Mesenchymal stem cell (in vitro differentiated cells and primary cell): ENCODE results near the gene SLC23A2.
A peak's percentile ranks its signal among the peaks of the same experiment; 100 is the strongest.

Experiments
- DNase-seq: peaks from one replicate; pipeline ENCODE4 v3.0.0-alpha.2; 2013
- H2AFZ ChIP-seq: one replicate; pipeline ENCODE4 v1.6.1; 2013; ENCODE audit warnings: low read depth, mild to moderate bottlenecking, control low read depth, inconsistent platforms, low read length, moderate library complexity
- H2AK5ac ChIP-seq: 2 replicates; pipeline ENCODE4 v1.6.1; 2013; ENCODE audit warnings: low read length, moderate library complexity, mild to moderate bottlenecking, inconsistent platforms; ENCODE audit not compliant: severe bottlenecking
- H2BK120ac ChIP-seq: one replicate; pipeline ENCODE4 v1.6.1; 2013; ENCODE audit warnings: low read depth, mild to moderate bottlenecking, inconsistent platforms, low read length, moderate library complexity
- H2BK12ac ChIP-seq, 2 experiments: one replicate each; pipeline ENCODE4 v1.6.1; 2013; ENCODE audit warnings: inconsistent platforms in 2 of 2, low read length in 2 of 2, mild to moderate bottlenecking in 2 of 2, moderate library complexity in 2 of 2, control low read depth in 1 of 2
- H2BK15ac ChIP-seq: one replicate; pipeline ENCODE4 v1.6.1; 2013; ENCODE audit warnings: mild to moderate bottlenecking, low read depth, inconsistent platforms; ENCODE audit not compliant: poor library complexity, severe bottlenecking
- H2BK5ac ChIP-seq: 2 replicates; pipeline ENCODE4 v1.6.1; 2013; ENCODE audit warnings: low read depth, mild to moderate bottlenecking, low read length, control low read depth, inconsistent platforms; ENCODE audit not compliant: poor library complexity, severe bottlenecking
- H3K14ac ChIP-seq, 2 experiments: one replicate each; pipeline ENCODE4 v1.6.1; 2013; ENCODE audit warnings: inconsistent platforms in 2 of 2, low read length in 2 of 2, control low read depth in 1 of 2, mild to moderate bottlenecking in 1 of 2, moderate library complexity in 1 of 2
- H3K18ac ChIP-seq, 2 experiments: one replicate each; pipeline ENCODE4 v1.6.1; 2013; ENCODE audit warnings: inconsistent platforms in 2 of 2, low read length in 2 of 2, control low read depth in 1 of 2, low read depth in 1 of 2, mild to moderate bottlenecking in 1 of 2
- H3K23ac ChIP-seq, 2 experiments: one replicate each; pipeline ENCODE4 v1.6.1; 2013; ENCODE audit warnings: inconsistent platforms in 2 of 2, low read length in 2 of 2, mild to moderate bottlenecking in 2 of 2, moderate library complexity in 2 of 2, control low read depth in 1 of 2
- H3K27ac ChIP-seq: 2 replicates; pipeline ENCODE4 v1.5.1; 2013; ENCODE audit warnings: mild to moderate bottlenecking, moderate library complexity, low read length, control low read depth, inconsistent platforms; ENCODE audit not compliant: poor library complexity, severe bottlenecking
- H3K27me3 ChIP-seq, 2 experiments: 2 replicates each; pipeline versions ENCODE4 v1.6.1 to v1.7.0; 2013; ENCODE audit warnings: low read length in 2 of 2, mild to moderate bottlenecking in 2 of 2, moderate library complexity in 2 of 2, control low read depth in 1 of 2, inconsistent platforms in 1 of 2; ENCODE audit not compliant: control insufficient read depth in 1 of 2, insufficient read depth in 1 of 2
- H3K36me3 ChIP-seq, 2 experiments: 2 replicates each; pipeline versions ENCODE4 v1.6.1 to v1.7.0; 2013; ENCODE audit warnings: low read length in 2 of 2, control low read depth in 1 of 2, inconsistent platforms in 1 of 2, low read depth in 1 of 2, mild to moderate bottlenecking in 1 of 2; ENCODE audit not compliant: insufficient read depth in 2 of 2, control insufficient read depth in 1 of 2
- H3K4ac ChIP-seq, 2 experiments: one replicate each; pipeline ENCODE4 v1.6.1; 2013; ENCODE audit warnings: inconsistent platforms in 2 of 2, low read length in 2 of 2, mild to moderate bottlenecking in 2 of 2, moderate library complexity in 2 of 2, control low read depth in 1 of 2, low read depth in 1 of 2
- H3K4me1 ChIP-seq: 2 replicates; pipeline ENCODE4 v1.6.1; 2013; ENCODE audit warnings: low read depth, low read length, control low read depth; ENCODE audit not compliant: control insufficient read depth, insufficient read depth
- H3K4me2 ChIP-seq: 2 replicates; pipeline ENCODE4 v1.6.1; 2013; ENCODE audit warnings: low read length, mild to moderate bottlenecking, inconsistent platforms; ENCODE audit not compliant: poor library complexity, severe bottlenecking
- H3K4me3 ChIP-seq, 2 experiments: 2 replicates each; pipeline versions ENCODE4 v1.5.1 to v1.7.0; 2013; ENCODE audit warnings: low read length in 2 of 2, mild to moderate bottlenecking in 2 of 2, control low read depth in 1 of 2, low read depth in 1 of 2; ENCODE audit not compliant: insufficient read depth in 1 of 2
- H3K79me1 ChIP-seq: replicated peaks from 2 replicates; pipeline ENCODE4 v1.6.1; 2013; ENCODE audit warnings: mild to moderate bottlenecking, control low read depth, low read length, inconsistent platforms; ENCODE audit not compliant: poor library complexity, severe bottlenecking
- H3K9ac ChIP-seq: 2 replicates; pipeline ENCODE4 v1.7.0; 2013; ENCODE audit warnings: mild to moderate bottlenecking, low read length, moderate library complexity
- H3K9me3 ChIP-seq: 2 replicates; pipeline ENCODE4 v1.7.0; 2013; ENCODE audit warnings: mild to moderate bottlenecking, low read length; ENCODE audit not compliant: control insufficient read depth
- H4K8ac ChIP-seq: one replicate; pipeline ENCODE4 v1.6.1; 2013; ENCODE audit warnings: inconsistent platforms, mild to moderate bottlenecking, low read length, moderate library complexity
- H4K91ac ChIP-seq: one replicate; pipeline ENCODE4 v1.6.1; 2013; ENCODE audit warnings: mild to moderate bottlenecking, low read length, inconsistent platforms
- WGBS: methylation state at CpG from one replicate; pipeline ENCODE4 v1.1.7; 2013; ENCODE audit warnings: mixed read lengths; 5-methylcytosine and 5-hydroxymethylcytosine counted together

Gene SLC23A2

DNA sequence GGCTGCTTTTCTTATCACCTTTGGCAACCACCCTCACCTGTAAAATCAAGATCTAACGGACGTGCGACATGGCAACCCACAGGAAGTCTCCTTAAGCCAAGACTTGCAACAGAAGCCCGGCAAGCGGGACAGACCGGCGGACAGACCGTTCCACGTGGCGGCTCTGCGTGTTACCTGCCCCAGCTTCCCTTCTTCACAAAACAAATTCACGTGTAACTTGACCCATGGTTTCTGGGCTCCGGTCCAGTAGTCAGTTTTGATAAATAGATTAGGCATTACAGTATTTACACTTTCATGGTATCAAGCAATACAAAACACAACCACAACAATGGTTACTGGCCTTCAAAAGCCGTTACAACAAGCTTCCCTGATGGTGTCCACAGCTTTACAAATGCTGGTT lies 145.8 kb downstream of the SLC23A2 start:
- H3K36me3 ChIP-seq = peaks cover 55 to 80% of the 10 kb centered on the region in 2 experiments
- DNase-seq = no peak
- no peak overlapping the region for H3K18ac ChIP-seq
- H4K8ac ChIP-seq = no peak overlapping the region
- no peak overlapping the region for H3K14ac ChIP-seq
- H2AFZ ChIP-seq = no peak overlapping the region
- H2BK5ac ChIP-seq = no peak overlapping the region
- H2AK5ac ChIP-seq = no peak overlapping the region
- no peak overlapping the region for H4K91ac ChIP-seq
- H3K9me3 ChIP-seq = no peaks in the 10 kb centered on the region
- H2BK12ac ChIP-seq = no peak overlapping the region
- no peak overlapping the region for H2BK15ac ChIP-seq
- no peaks in the 10 kb centered on the region for H3K4me1 ChIP-seq
- H3K27me3 ChIP-seq = no peaks in the 10 kb centered on the region
- H2BK120ac ChIP-seq = no peak overlapping the region
- H3K27ac ChIP-seq = no peak overlapping the region
- H3K4ac ChIP-seq = no peak overlapping the region
- no peaks in the 10 kb centered on the region for H3K79me1 ChIP-seq
- H3K4me3 ChIP-seq = no peak overlapping the region
- H3K23ac ChIP-seq = no peak overlapping the region
- no peak overlapping the region for H3K4me2 ChIP-seq
- WGBS = 97% methylated on average over 9 of the region's 14 CpGs
- H3K9ac ChIP-seq = no peak overlapping the region

DNA sequence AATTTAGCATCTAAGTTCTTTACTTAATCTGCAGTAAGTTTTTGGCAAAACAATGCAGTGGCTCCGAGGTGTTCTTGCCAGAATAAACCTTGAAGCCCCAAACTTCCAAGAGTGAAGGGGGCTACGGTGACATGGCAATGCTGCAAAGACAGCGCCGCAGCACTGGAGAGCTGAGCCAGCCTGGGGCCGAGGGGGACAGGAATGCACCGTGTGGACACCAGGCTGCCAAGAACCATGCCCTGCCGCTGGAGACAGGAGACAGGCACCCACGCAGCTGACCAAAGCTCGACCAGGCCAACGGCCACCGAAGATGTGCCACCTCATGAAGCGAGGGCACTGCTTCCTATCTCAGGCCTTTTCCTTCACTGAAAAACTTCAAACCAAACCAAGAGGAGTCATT lies 146.2 kb downstream of the SLC23A2 start:
- Histone ChIP-seq H3K14ac (peak overlapping the region in 1 of 2 experiments; percentile 44), H3K27ac (no peak overlapping the region), H2BK120ac (no peak overlapping the region), H3K36me3 (peaks cover 52 to 76% of the 10 kb centered on the region in 2 experiments), H3K4me2 (no peak overlapping the region), H3K4me1 (no peaks in the 10 kb centered on the region), H3K23ac (no peak overlapping the region), H3K4ac (no peak overlapping the region), H3K27me3 (no peaks in the 10 kb centered on the region), H2BK15ac (no peak overlapping the region), H4K8ac (no peak overlapping the region), H3K79me1 (no peaks in the 10 kb centered on the region), H3K9me3 (no peaks in the 10 kb centered on the region), H3K18ac (no peak overlapping the region), H2AFZ (no peak overlapping the region), H3K4me3 (no peak overlapping the region), H2AK5ac (no peak overlapping the region), H2BK12ac (no peak overlapping the region), H2BK5ac (no peak overlapping the region), H4K91ac (no peak overlapping the region), H3K9ac (no peak overlapping the region)
- 95% methylated on average over 11 of the region's 12 CpGs for WGBS
- DNase-seq = no peak

DNA sequence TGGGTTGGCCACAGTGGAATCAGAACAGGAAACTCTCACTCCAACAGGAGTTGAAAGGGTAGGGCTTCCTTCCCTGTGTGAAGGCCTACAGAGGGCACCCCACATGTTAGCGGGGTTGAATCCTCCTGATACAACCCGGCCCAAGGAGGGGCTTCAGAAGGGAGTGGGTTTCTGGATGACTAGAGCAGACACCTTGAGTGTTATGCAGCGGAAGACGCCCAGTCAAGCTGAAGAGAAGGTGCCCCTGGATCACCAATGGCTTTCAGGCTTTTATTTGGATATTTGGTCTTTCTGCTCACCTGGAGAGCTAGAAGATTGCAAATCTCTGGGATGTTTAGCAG lies 146.8 kb downstream of the SLC23A2 start:
- no peak overlapping the region for H3K9ac ChIP-seq
- WGBS = 92% methylated on average over 4 of the region's 4 CpGs
- H2BK12ac ChIP-seq = no peak overlapping the region
- H3K14ac ChIP-seq = no peak overlapping the region
- no peak overlapping the region for H2BK120ac ChIP-seq
- H3K9me3 ChIP-seq = no peaks in the 10 kb centered on the region
- H2AK5ac ChIP-seq = no peak overlapping the region
- peak overlapping the region; percentile 5 for H4K8ac ChIP-seq
- H3K4me3 ChIP-seq = no peak overlapping the region
- H2BK5ac ChIP-seq = no peak overlapping the region
- no peak overlapping the region for H2AFZ ChIP-seq
- H3K36me3 ChIP-seq = peaks cover 52 to 70% of the 10 kb centered on the region in 2 experiments
- no peaks in the 10 kb centered on the region for H3K79me1 ChIP-seq
- no peak overlapping the region for H3K4me2 ChIP-seq
- H3K23ac ChIP-seq = no peak overlapping the region
- no peaks in the 10 kb centered on the region for H3K4me1 ChIP-seq
- H3K27ac ChIP-seq = no peak overlapping the region
- H3K27me3 ChIP-seq = no peaks in the 10 kb centered on the region
- no peak overlapping the region for H3K4ac ChIP-seq
- DNase-seq = no peak
- H3K18ac ChIP-seq = no peak overlapping the region
- H2BK15ac ChIP-seq = no peak overlapping the region
- H4K91ac ChIP-seq = no peak overlapping the region

DNA sequence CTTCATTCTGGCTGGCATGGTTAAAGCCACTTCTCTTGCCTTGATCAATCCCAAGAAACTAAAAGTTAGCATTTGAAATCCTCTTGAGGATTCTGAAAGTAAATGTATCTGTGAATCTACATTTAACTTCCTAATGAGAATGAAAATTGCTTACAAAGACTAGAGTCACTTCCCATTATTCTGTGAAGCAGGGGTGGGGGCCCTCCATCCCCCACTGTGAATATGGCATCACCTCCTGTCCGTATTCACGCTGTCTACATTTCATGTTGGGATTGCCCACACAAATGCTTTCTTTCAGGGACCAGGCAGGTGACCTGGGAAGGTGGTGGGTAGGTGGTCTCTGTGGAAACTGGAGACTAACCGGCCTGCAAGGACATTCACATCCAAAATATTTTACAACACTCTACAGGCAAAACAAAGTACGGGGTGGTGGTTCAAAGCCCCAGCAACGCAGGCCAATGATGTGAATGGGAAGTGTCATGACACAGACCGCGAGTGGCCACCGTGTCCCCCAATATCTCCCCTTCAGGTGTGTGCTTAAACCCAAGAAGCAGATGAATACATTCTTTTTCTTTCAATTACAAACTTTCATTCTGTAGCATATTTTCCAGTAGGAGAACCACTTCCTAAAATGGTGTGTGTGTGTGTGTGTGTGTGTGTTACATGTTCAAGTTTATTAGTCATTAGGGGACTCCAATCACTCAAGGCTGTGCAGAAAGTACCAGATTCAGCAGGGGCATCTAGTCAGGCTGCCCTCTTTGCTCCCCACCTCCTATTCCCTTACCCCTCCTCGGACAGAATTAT lies 147.4 kb downstream of the SLC23A2 start:
- 97% methylated on average over 9 of the region's 9 CpGs for WGBS
- no peak overlapping the region for H3K4me2 ChIP-seq

More for the DNA sequence above, 147.4 kb downstream of the SLC23A2 start:
- no peak overlapping the region for H4K8ac ChIP-seq
- no peak overlapping the region for H3K27ac ChIP-seq
- no peak overlapping the region for H2AFZ ChIP-seq
- H3K9ac ChIP-seq = no peak overlapping the region
- no peaks in the 10 kb centered on the region for H3K4me1 ChIP-seq
- H3K36me3 ChIP-seq = peaks cover 49 to 64% of the 10 kb centered on the region in 2 experiments
- no peak overlapping the region for H2AK5ac ChIP-seq
- H3K9me3 ChIP-seq = no peaks in the 10 kb centered on the region
- H3K23ac ChIP-seq = no peak overlapping the region
- H2BK15ac ChIP-seq = no peak overlapping the region
- no peak overlapping the region for H2BK120ac ChIP-seq
- H3K4me3 ChIP-seq = no peak overlapping the region
- H2BK12ac ChIP-seq = no peak overlapping the region
- no peaks in the 10 kb centered on the region for H3K27me3 ChIP-seq
- no peaks in the 10 kb centered on the region for H3K79me1 ChIP-seq
- no peak overlapping the region for H3K4ac ChIP-seq
- H2BK5ac ChIP-seq = no peak overlapping the region
- no peak overlapping the region for H3K14ac ChIP-seq
- H3K18ac ChIP-seq = no peak overlapping the region
- DNase-seq = no peak
- no peak overlapping the region for H4K91ac ChIP-seq
